Natural killer cell (primary cell): ENCODE data around the gene MAP3K1. TPM values are rescaled to one million over a fixed set of nuclear protein-coding genes. Genes with fewer than 3 reads are reported as not detected.

Experiments
- ATAC-seq, 3 donors: fragments of 150-1000 bp in 2 of 3; fragments of 200-7000 bp in 1 of 3; cut with Tn5 transposase; 1 replicate in 1 of 3; 2 replicates in 2 of 3; pipeline ENCODE4 v1.10.0; 2021; ENCODE audit warnings: mild to moderate bottlenecking in 2 of 3, moderate library complexity in 2 of 3
- DNase-seq, 2 donors: peaks; one replicate each; pipeline versions ENCODE4 v3.0.0 to v3.0.0-alpha.2; 2013 to 2021; ENCODE audit warnings: mixed read lengths in 1 of 2
- H3K27ac ChIP-seq: one replicate; pipeline ENCODE4 v1.5.1; 2013; ENCODE audit warnings: mild to moderate bottlenecking, low read length
- H3K27me3 ChIP-seq: one replicate; pipeline ENCODE4 v1.6.1; 2013; ENCODE audit warnings: low read length; ENCODE audit not compliant: control insufficient read depth, insufficient read depth
- H3K36me3 ChIP-seq: one replicate; pipeline ENCODE4 v1.6.1; 2013; ENCODE audit warnings: low read length; ENCODE audit not compliant: control insufficient read depth, insufficient read depth
- H3K4me1 ChIP-seq: one replicate; pipeline ENCODE4 v1.6.1; 2013; ENCODE audit warnings: low read length; ENCODE audit not compliant: control insufficient read depth, insufficient read depth
- H3K4me3 ChIP-seq: one replicate; pipeline ENCODE4 v1.5.1; 2013; ENCODE audit warnings: low read length
- H3K9me3 ChIP-seq: one replicate; pipeline ENCODE4 v1.6.1; 2013; ENCODE audit warnings: low read length; ENCODE audit not compliant: control insufficient read depth, insufficient read depth
- H3K27ac Mint-ChIP-seq, 2 donors: one replicate each; pipeline ENCODE4 v1.8.0; 2022; ENCODE audit warnings: mild to moderate bottlenecking in 2 of 2, mixed read lengths in 2 of 2, moderate library complexity in 1 of 2
- H3K27me3 Mint-ChIP-seq, 2 donors: one replicate each; pipeline ENCODE4 v1.8.0; 2022; ENCODE audit warnings: low read depth in 2 of 2, mixed read lengths in 2 of 2
- H3K36me3 Mint-ChIP-seq: one replicate; pipeline ENCODE4 v1.8.0; 2022; ENCODE audit warnings: mixed read lengths
- H3K4me1 Mint-ChIP-seq, 2 donors: one replicate each; pipeline ENCODE4 v1.8.0; 2022; ENCODE audit warnings: mixed read lengths in 2 of 2
- H3K4me3 Mint-ChIP-seq: one replicate; pipeline ENCODE4 v1.8.0; 2022; ENCODE audit warnings: mild to moderate bottlenecking, moderate library complexity, mixed read lengths
- H3K9me3 Mint-ChIP-seq, 2 donors: one replicate each; pipeline ENCODE4 v1.8.0; 2022; ENCODE audit warnings: mixed read lengths in 2 of 2
- CTCF ChIP-seq: fragments of 200-600 bp; IDR thresholded peaks from one replicate; pipeline ENCODE4 v1.8.0; 2022; ENCODE audit warnings: antibody characterized with exemption
- WGBS: methylation state at CpG from one replicate; pipeline ENCODE4 v1.1.7; 2013; ENCODE audit warnings: missing lambda C conversion rate; ENCODE audit not compliant: insufficient coverage; 5-methylcytosine and 5-hydroxymethylcytosine counted together
- intact Hi-C: fragments of 100-400 bp; cut with micrococcal nuclease; formaldehyde crosslinking; loops from one replicate; pipeline ENCODE4 v1.14.2; 2022
- total RNA-seq, 4 donors: library from RNA; stranded (reverse); fragments of 120-200 nt in 1 of 4; gene quantifications; one replicate each; pipeline versions ENCODE4 v1.2.3 to v1.2.4, GENCODE V29; 2013 to 2022

MAP3K1 gene
- total RNA-seq, 3 donors from 2014 or later (not counting 1 experiment from before 2014, with no cell fraction given) = 27.8 to 35.7 (median 35.5) TPM

GRCh38 chr5:56816546-56817081 lies 1.3 kb downstream of the MAP3K1 start:
- Histone ChIP-seq H3K4me1 (peaks cover 11% of the 10 kb centered on the region), H3K4me3 (peak overlapping the region; percentile 95), H3K27me3 (no peaks in the 10 kb centered on the region), H3K9me3 (no peaks in the 10 kb centered on the region), H3K36me3 (no peaks in the 10 kb centered on the region), H3K27ac (peak overlapping the region; percentile 85)
- no peaks in the 10 kb centered on the region for H3K27me3 Mint-ChIP-seq
- intact Hi-C loops = loop anchor here (2.0 kb wide), 1 partner anchor 358 kb away; the partner anchor contains the start of gene GPBP1
- H3K4me1 Mint-ChIP-seq = peaks cover 46% of the 10 kb centered on the region in 2 donors
- TF ChIP-seq CTCF = no peak
- ATAC-seq (peak; percentile 52 to 61 (median 53)), DNase-seq (peak; percentile 65 to 78)
- under 1% methylated on average over 43 of the region's 43 CpGs for WGBS
- peak overlapping the region; percentile 91 for H3K4me3 Mint-ChIP-seq
- peak overlapping the region; percentile 92 to 93 for H3K27ac Mint-ChIP-seq
- H3K9me3 Mint-ChIP-seq = no peaks in the 10 kb centered on the region
- no peaks in the 10 kb centered on the region for H3K36me3 Mint-ChIP-seq

- Histone ChIP-seq H3K4me3 (peak overlapping the region; percentile 95), H3K27ac (peak overlapping the region; percentile 85), H3K36me3 (no peaks in the 10 kb centered on the region), H3K9me3 (no peaks in the 10 kb centered on the region), H3K27me3 (no peaks in the 10 kb centered on the region), H3K4me1 (peaks cover 11% of the 10 kb centered on the region)
- 22% methylated on average over 5 of the region's 8 CpGs for WGBS
- Mint-ChIP-seq H3K9me3 (no peaks in the 10 kb centered on the region), H3K36me3 (no peaks in the 10 kb centered on the region), H3K4me1 (peaks cover 49% of the 10 kb centered on the region in 2 donors), H3K4me3 (peak overlapping the region; percentile 91), H3K27me3 (no peaks in the 10 kb centered on the region), H3K27ac (peak overlapping the region; percentile 92 to 93)
- DNase-seq (peak in 1 of 2 donors; percentile 45), ATAC-seq (no peak)
- TF ChIP-seq CTCF = no peak
- intact Hi-C loops = loop anchor here (2.0 kb wide), 1 partner anchor 357 kb away; the partner anchor contains the start of gene GPBP1
These were observed 2.1 kb downstream of the MAP3K1 start for GRCh38 chr5:56817263-56818014.

GRCh38 chr5:56818450-56819037 lies 3.2 kb downstream of the MAP3K1 start:
- DNase-seq (peak in 1 of 2 donors; percentile 37), ATAC-seq (no peak)
- no CpG with 5 or more reads among the region's 3 CpGs for WGBS
- H3K36me3 ChIP-seq = no peaks in the 10 kb centered on the region
- TF ChIP-seq CTCF = no peak
- no peaks in the 10 kb centered on the region for H3K27me3 Mint-ChIP-seq
- H3K9me3 Mint-ChIP-seq = no peaks in the 10 kb centered on the region
- peak overlapping the region; percentile 86 to 87 for H3K27ac Mint-ChIP-seq
- H3K27ac ChIP-seq = peak overlapping the region; percentile 85
- intact Hi-C loops = no loop called here
- peak overlapping the region; percentile 88 for H3K4me3 Mint-ChIP-seq
- no peaks in the 10 kb centered on the region for H3K9me3 ChIP-seq
- peaks cover 19% of the 10 kb centered on the region for H3K4me1 ChIP-seq
- peak overlapping the region; percentile 35 for H3K4me3 ChIP-seq
- peaks cover 60% of the 10 kb centered on the region in 2 donors for H3K4me1 Mint-ChIP-seq
- H3K36me3 Mint-ChIP-seq = no peaks in the 10 kb centered on the region
- H3K27me3 ChIP-seq = no peaks in the 10 kb centered on the region
